ENCODE results near the gene DCP1B. TPM values are rescaled to one million over a fixed set of nuclear protein-coding genes. Genes with fewer than 3 reads are reported as not detected.
A peak's percentile ranks its signal among the peaks of the same experiment; 100 is the strongest.

DCP1B gene
- total and polyA plus RNA-seq, 7 donors: 1.7 to 13.8 (median 9.9) TPM

DNA sequence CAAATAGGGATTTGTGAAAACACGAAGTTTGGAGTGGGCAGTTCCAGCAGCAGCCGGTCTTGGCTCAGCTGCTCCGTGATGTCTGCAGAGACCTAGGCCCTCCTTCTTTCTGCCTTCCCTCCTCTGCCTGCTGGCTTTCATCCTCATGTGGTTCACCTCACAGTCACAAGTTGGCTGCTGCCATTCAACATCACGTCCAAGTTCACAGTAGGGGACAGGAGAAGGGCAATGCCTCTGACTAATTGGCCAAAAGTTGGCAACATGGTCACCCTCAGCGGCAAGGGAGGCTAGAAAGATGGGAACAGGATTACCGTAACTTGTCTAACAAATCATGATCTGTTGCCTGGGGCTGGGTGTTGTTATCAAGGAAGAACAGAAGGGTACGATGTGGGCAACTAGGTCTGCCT is 78.0 kb downstream of the DCP1B start:
- TF ChIP-seq, protein P1, sequence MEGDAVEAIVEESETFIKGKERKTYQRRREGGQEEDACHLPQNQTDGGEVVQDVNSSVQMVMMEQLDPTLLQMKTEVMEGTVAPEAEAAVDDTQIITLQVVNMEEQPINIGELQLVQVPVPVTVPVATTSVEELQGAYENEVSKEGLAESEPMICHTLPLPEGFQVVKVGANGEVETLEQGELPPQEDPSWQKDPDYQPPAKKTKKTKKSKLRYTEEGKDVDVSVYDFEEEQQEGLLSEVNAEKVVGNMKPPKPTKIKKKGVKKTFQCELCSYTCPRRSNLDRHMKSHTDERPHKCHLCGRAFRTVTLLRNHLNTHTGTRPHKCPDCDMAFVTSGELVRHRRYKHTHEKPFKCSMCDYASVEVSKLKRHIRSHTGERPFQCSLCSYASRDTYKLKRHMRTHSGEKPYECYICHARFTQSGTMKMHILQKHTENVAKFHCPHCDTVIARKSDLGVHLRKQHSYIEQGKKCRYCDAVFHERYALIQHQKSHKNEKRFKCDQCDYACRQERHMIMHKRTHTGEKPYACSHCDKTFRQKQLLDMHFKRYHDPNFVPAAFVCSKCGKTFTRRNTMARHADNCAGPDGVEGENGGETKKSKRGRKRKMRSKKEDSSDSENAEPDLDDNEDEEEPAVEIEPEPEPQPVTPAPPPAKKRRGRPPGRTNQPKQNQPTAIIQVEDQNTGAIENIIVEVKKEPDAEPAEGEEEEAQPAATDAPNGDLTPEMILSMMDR (IDR thresholded peaks at IDR 0.05): no peak
- H3K4me3 ChIP-seq: no peak overlapping the region
- ATAC-seq (peak; percentile 75 to 90 (median 84)), DNase-seq (peak in 1 of 2 donors; percentile 39)
- intact Hi-C loops (cut with DNase I): no loop called here
- H3K9me3 ChIP-seq: no peaks in the 10 kb centered on the region
- no peaks in the 10 kb centered on the region for H3K36me3 ChIP-seq (ENCODE audit: insufficient read depth in 1 of 2, low read depth in 1 of 2)
- H3K4me1 ChIP-seq: peaks cover 32% of the 10 kb centered on the region
- peak overlapping the region; percentile 57 for H3K27ac ChIP-seq
- WGBS, 3 donors: 30 to 52% (median 34%) methylated on average over 7 of the region's 7 CpGs
- no peaks in the 10 kb centered on the region for H3K27me3 ChIP-seq (ENCODE audit: insufficient read depth in 3 of 3, low read length in 2 of 3)

GRCh38 chr12:1925684-1926006 is 78.6 kb downstream of the DCP1B start:
- ATAC-seq: no peak
- peaks cover 32% of the 10 kb centered on the region for H3K4me1 ChIP-seq
- H3K9me3 ChIP-seq: no peaks in the 10 kb centered on the region
- peak in 1 of 2 donors; percentile 25 for DNase-seq
- peak overlapping the region; percentile 57 for H3K27ac ChIP-seq
- no peaks in the 10 kb centered on the region for H3K36me3 ChIP-seq (ENCODE audit: insufficient read depth in 1 of 2, low read depth in 1 of 2)
- TF ChIP-seq, protein P1 (IDR thresholded peaks at IDR 0.05): no peak
- 57 to 67% (median 66%) methylated on average over 3 of the region's 3 CpGs for WGBS, 3 donors
- H3K4me3 ChIP-seq: no peak overlapping the region
- intact Hi-C loops (cut with DNase I): no loop called here
- H3K27me3 ChIP-seq (ENCODE audit: insufficient read depth in 3 of 3, low read length in 2 of 3): no peaks in the 10 kb centered on the region

DNA sequence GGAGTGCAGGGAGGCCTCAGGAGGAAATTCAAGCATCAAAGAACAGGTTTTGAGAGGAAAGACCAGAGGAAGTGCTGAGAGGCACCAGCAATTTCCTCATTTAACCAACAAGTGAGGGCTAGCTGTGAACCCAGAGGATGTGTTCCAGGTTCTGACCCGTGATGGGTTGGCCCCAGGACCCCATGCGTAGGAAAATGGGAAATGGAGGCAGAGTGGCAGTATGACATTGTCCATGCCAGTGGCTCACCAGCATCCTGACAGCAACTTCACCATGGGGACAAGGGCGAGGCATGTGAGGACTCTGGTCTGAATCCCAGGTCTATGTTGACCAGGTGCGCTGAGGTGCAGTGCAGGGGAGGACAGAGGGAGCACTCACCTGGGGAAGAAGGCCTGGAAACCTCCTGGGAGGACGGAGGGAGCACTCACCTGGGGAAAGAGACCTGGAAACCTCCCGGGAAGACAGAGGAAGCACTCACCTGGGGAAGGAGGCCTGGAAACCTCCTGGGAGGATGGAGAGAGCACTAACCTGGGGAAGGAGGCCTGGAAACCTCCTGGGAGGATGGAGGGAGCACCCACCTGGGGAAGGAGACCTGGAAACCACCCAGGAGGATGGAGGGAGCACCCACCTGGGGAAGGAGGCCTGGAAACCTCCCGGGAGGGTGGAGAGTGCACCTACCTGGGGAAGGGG is 79.1 kb downstream of the DCP1B start:
- Histone ChIP-seq H3K4me3 (no peak overlapping the region), H3K27me3 (ENCODE audit: insufficient read depth in 3 of 3, low read length in 2 of 3) (no peaks in the 10 kb centered on the region), H3K27ac (peak overlapping the region; percentile 57), H3K4me1 (peaks cover 32% of the 10 kb centered on the region), H3K36me3 (ENCODE audit: insufficient read depth in 1 of 2, low read depth in 1 of 2) (no peaks in the 10 kb centered on the region), H3K9me3 (no peaks in the 10 kb centered on the region)
- 79 to 81% (median 81%) methylated on average over 7 of the region's 7 CpGs for WGBS, 3 donors
- no peak for DNase-seq
- ATAC-seq: peak in 2 of 4 donors; percentile 7 to 9
- intact Hi-C loops (cut with DNase I): no loop called here
- TF ChIP-seq, protein P1 (IDR thresholded peaks at IDR 0.05): no peak

DNA sequence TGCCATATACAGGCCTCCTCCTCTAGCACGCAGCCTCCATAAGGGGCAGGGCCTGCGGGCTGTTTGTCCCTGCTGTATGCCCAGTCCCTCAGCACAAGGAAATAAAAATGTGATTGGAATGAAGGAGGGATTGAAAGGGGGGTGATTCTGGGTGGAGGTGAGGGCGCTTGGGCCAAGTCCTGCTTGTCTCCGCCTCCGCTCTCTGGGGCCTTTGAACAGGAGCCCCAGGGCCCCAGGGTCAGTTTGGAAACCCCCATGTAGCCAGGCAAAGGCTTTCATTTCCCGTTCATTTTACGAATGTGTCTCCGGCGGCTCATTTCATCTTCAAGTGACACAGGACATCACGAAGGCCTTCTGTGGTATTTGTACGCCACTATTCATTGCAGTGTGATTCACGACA is 81.3 kb downstream of the DCP1B start:
- no peak for DNase-seq
- ATAC-seq: no peak
- WGBS, 3 donors: 95 to 98% (median 96%) methylated on average over 12 of the region's 12 CpGs
- intact Hi-C loops (cut with DNase I): no loop called here
- H3K27ac ChIP-seq: no peak overlapping the region
- H3K4me1 ChIP-seq: peaks cover 38% of the 10 kb centered on the region
- no peaks in the 10 kb centered on the region for H3K27me3 ChIP-seq (ENCODE audit: insufficient read depth in 3 of 3, low read length in 2 of 3)
- TF ChIP-seq, protein P1 (IDR thresholded peaks at IDR 0.05): no peak
- no peaks in the 10 kb centered on the region for H3K9me3 ChIP-seq
- no peak overlapping the region for H3K4me3 ChIP-seq
- no peaks in the 10 kb centered on the region for H3K36me3 ChIP-seq (ENCODE audit: insufficient read depth in 1 of 2, low read depth in 1 of 2)
